ENCODE results near the gene SMG6.

DNA sequence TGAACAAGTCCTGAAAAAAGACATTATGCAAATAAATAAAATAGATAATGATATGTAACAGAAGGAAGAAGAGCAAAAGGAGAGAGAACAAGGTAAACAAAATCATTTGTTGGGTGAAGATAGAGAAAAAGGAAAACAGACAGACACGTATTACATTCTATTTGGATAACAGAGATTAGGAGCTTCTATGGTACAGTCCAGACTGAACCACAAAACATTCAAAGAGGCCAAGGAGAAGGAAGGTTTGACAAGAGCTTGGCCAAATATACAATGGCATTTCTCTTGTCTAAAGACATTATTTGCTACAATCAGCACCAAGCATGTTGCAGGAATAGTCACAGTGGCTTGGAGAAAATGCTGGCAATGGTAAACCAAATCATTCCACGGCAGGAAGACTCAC is 29.2 kb downstream of the SMG6 start:
- TF ChIP-seq NRF1 (IDR thresholded peaks at IDR 0.05; ENCODE audit: low read depth, low read length) (no peak), POLR2AphosphoS5 (IDR thresholded peaks at IDR 0.05; ENCODE audit: low read depth, low read length) (no peak), FOSL2 (IDR thresholded peaks at IDR 0.05; ENCODE audit: borderline replicate concordance, low read depth) (no peak), JUND (IDR thresholded peaks at IDR 0.05) (no peak), TEAD4 (IDR thresholded peaks at IDR 0.05; ENCODE audit: borderline replicate concordance, insufficient read depth) (no peak)
- TF ChIP-seq, protein P1, sequence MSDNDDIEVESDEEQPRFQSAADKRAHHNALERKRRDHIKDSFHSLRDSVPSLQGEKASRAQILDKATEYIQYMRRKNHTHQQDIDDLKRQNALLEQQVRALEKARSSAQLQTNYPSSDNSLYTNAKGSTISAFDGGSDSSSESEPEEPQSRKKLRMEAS (IDR thresholded peaks at IDR 0.05; ENCODE audit: low read depth) = no peak
- TF ChIP-seq, protein P2, sequence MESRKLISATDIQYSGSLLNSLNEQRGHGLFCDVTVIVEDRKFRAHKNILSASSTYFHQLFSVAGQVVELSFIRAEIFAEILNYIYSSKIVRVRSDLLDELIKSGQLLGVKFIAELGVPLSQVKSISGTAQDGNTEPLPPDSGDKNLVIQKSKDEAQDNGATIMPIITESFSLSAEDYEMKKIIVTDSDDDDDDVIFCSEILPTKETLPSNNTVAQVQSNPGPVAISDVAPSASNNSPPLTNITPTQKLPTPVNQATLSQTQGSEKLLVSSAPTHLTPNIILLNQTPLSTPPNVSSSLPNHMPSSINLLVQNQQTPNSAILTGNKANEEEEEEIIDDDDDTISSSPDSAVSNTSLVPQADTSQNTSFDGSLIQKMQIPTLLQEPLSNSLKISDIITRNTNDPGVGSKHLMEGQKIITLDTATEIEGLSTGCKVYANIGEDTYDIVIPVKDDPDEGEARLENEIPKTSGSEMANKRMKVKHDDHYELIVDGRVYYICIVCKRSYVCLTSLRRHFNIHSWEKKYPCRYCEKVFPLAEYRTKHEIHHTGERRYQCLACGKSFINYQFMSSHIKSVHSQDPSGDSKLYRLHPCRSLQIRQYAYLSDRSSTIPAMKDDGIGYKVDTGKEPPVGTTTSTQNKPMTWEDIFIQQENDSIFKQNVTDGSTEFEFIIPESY (IDR thresholded peaks at IDR 0.05; ENCODE audit: borderline replicate concordance, low read depth) = no peak
- TF ChIP-seq, protein P3, sequence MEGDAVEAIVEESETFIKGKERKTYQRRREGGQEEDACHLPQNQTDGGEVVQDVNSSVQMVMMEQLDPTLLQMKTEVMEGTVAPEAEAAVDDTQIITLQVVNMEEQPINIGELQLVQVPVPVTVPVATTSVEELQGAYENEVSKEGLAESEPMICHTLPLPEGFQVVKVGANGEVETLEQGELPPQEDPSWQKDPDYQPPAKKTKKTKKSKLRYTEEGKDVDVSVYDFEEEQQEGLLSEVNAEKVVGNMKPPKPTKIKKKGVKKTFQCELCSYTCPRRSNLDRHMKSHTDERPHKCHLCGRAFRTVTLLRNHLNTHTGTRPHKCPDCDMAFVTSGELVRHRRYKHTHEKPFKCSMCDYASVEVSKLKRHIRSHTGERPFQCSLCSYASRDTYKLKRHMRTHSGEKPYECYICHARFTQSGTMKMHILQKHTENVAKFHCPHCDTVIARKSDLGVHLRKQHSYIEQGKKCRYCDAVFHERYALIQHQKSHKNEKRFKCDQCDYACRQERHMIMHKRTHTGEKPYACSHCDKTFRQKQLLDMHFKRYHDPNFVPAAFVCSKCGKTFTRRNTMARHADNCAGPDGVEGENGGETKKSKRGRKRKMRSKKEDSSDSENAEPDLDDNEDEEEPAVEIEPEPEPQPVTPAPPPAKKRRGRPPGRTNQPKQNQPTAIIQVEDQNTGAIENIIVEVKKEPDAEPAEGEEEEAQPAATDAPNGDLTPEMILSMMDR (IDR thresholded peaks at IDR 0.05) = no peak
- TF ChIP-seq, protein P4, sequence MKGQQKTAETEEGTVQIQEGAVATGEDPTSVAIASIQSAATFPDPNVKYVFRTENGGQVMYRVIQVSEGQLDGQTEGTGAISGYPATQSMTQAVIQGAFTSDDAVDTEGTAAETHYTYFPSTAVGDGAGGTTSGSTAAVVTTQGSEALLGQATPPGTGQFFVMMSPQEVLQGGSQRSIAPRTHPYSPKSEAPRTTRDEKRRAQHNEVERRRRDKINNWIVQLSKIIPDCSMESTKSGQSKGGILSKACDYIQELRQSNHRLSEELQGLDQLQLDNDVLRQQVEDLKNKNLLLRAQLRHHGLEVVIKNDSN (IDR thresholded peaks at IDR 0.05; ENCODE audit: borderline replicate concordance, low read depth) = no peak
- TF ChIP-seq, protein P5, sequence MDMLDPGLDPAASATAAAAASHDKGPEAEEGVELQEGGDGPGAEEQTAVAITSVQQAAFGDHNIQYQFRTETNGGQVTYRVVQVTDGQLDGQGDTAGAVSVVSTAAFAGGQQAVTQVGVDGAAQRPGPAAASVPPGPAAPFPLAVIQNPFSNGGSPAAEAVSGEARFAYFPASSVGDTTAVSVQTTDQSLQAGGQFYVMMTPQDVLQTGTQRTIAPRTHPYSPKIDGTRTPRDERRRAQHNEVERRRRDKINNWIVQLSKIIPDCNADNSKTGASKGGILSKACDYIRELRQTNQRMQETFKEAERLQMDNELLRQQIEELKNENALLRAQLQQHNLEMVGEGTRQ (IDR thresholded peaks at IDR 0.05; ENCODE audit: borderline replicate concordance, low read depth, low read length) = no peak
